HG02610 (cell line): ENCODE measurements around the gene ABCD3.
"Not testable (repeated sequence)": the region's sequence is repeated elsewhere in the genome, so short reads cannot be mapped to it uniquely, and the experiment has no call there.

ENCODE experiments used
- ATAC-seq: cut with Tn5 transposase; IDR thresholded peaks from one replicate; pipeline ENCODE4 v1.9.1; 2021; ENCODE audit warnings: mild to moderate bottlenecking, moderate library complexity; ENCODE audit not compliant: unreplicated experiment

Gene ABCD3

DNA sequence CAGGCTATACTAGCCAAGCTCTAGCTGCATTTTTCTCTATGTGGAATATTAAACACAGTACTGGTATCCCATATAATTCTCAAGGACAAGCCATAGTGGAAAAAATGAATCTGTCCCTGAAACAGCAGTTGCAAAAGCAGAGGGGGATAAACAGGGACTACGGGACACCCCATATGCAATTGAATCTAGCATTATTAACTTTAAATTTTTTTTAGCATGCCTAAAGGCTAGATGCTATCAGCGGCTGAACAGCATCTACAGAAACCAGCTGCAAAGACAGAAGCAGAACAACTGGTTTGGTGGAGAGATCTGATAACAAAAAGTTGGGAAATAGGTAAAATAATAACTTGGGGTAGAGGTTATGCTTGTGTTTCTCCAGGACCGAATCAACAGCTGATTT is 30.6 kb downstream of the ABCD3 start:
- ATAC-seq = not testable (repeated sequence)

GRCh38 chr1:94456736-94457135 is 38.5 kb downstream of the ABCD3 start:
- ATAC-seq = no peak

- no peak for ATAC-seq
These were observed 44.4 kb downstream of the ABCD3 start for GRCh38 chr1:94462606-94463005.

DNA sequence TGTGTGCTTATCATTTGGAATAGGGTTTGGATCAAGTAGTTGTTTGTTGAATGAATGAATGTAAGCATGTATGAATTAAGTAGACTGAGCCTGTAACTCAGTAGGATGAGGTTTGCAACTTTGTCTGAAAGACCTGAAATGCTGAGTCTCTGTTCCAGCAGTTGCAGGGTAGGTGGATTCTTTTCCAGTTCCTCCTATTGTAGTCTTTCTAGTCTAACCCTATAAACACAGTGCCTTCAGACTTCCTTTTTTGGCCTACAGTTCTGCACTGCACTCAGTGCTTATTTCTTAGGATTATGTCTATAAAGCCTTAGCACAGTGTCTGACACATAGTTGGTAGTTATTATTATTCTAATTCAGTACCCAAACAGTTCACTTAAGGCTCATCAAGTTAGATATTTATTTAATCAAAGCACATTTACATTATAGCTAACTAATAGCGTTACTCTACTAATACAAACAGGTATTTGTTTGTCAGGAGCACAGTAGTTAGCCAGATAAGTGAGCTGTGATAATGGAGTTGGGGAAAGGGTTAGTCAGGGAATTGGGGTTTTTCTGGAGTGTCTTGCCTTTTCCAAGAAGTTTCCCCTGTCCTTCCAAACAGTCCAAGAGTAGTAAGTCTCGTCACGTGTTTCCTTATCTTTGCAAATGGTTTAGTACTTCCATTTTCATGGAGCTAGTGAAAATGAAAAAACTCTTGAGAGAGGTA is 45.0 kb downstream of the ABCD3 start:
- ATAC-seq = no peak

- ATAC-seq = no peak
These were observed 45.7 kb downstream of the ABCD3 start for GRCh38 chr1:94463765-94464330.

DNA sequence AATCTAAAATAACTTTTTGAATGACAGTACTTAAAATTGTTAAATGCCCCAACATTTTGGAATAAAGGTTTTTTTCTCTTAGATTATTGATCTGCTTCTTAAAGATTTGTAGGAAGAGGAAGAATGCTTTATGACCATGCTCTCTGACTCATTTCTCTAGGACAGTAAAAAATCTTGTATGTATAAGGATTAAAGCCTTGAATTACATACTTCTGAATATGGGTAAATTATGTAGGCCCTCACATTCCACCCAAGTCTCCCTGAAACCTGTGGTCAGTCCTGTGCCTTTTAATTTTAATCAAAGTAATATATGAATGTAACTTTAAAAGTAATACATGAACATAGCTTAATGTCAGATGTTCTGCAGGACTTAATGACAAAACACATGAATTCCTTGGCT is 50.5 kb downstream of the ABCD3 start:
- ATAC-seq = no peak

DNA sequence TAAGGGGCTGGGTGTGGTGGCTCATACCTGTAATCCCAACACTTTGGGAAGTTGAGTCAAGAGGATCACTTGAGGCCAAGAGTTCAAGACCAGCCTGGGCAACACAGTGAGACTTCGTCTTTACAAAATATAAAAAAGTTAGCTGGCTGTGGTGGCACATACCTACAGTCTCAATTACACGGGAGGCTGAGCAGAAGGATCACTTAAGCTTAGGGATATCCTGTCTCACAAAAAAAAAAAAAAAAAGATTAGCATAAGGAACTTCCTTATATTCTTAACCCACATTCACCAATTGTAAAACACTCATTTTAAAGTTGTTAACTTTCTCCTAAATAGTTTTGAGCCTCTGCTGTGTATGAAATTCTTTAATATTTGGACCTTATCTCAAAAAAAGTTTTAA is 53.1 kb downstream of the ABCD3 start:
- ATAC-seq = no peak

DNA sequence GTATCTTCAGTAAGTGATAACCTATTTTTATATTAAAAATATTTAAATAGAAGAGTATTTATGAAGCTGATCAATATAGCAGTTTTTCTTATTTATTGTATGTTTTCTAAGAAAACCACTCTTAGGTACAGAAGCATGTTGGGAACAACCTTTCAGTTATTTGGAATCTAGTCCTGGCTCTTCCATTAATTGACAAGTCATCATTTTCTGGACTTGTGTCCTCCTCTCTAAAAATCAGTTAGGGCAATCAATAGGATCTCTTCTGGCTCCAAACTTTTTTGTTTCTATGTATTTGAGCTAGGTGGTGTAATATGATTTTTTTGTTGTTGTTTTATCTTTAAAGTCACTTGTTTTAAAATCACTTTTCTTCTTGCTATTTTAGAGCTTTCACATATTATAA is 57.0 kb downstream of the ABCD3 start:
- ATAC-seq = no peak

DNA sequence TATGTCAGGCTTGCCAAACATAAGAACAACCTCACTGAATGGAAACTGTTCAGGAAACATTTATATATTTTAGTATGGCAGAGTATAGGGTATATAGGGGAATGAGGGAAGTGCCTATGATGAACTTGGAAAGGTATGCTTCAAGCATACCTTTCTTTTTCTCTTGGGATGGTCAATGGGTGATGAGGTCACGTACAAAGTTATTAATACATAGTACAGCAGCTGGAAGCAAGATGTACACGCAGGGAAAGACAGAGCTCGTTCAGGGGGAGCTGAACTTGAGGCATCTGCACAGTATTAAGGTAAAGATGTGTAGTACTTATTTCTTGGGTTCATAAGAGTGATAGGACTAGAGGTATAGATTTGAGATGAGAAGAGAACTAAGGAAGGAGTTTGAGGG is 61.5 kb downstream of the ABCD3 start:
- ATAC-seq = no peak

DNA sequence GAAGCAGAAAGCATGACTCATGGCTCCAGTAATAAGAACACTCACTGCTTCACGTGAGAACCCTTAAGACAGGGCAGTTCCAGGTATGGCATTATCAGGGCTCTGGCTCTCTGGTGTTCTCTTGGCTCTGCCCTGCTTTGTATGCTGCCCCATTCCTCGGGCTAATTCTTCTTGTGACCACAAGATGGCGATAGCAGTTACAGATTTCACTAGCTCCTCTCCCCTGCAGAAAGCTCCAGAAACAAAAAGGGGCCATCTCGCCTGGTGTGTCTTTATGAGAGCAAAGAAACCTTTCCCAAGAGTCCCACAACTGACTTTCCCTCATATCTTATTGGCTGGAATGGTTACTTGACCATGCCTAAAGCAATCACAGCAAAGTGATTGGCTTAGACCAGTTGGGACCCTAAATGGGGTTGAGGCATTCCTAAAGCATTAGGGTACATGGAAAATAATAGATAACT is 63.3 kb downstream of the ABCD3 start:
- ATAC-seq = peak; percentile 82

GRCh38 chr1:94486990-94487389 is 68.8 kb downstream of the ABCD3 start:
- ATAC-seq = no peak

GRCh38 chr1:94490556-94490955 is 72.4 kb downstream of the ABCD3 start:
- no peak for ATAC-seq

- no peak for ATAC-seq
These were observed 78.0 kb downstream of the ABCD3 start for GRCh38 chr1:94496076-94496755.

DNA sequence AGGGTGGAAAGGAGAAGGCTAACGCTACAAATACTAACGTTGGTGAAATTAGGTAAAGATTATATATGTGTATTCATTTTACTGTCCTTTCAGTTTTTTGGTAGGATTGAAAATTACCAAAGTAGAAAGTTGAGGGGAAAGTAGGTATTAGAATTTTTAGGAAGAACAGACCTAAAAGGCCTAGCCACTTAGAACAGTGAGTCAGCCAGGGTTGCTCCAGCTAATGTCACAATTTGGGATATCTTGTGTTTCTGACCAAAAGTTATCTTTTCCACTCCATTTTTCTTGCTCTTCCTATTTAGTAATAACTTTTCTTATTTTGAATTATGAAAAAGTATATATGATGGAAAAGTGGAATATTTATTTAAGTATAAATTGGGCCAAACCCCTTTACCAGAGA is 83.2 kb downstream of the ABCD3 start:
- no peak for ATAC-seq

GRCh38 chr1:94501935-94502334 is 83.7 kb downstream of the ABCD3 start:
- no peak for ATAC-seq

DNA sequence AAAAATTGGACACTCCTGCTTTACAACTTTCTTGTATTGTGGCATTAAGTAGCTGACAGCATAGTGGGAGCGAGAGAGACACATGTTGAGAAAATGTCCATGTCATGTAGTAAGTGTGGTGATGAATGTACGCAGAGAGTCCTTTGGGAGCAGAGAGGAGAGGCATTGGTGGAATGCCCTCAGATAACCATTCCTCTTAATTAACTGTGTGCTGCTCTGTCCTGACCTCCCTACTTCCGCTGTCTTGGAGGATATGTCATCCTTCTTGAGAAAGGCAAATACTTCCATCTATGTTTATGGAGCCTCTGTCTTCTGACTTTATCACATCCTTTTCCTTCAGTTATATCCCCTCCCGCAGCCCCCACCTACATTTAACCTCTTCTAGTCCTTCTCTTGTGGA is 85.0 kb downstream of the ABCD3 start:
- ATAC-seq = no peak

- no peak for ATAC-seq
These were observed 86.4 kb downstream of the ABCD3 start for GRCh38 chr1:94504601-94505000.

- ATAC-seq = no peak
These were observed 94.6 kb downstream of the ABCD3 start for GRCh38 chr1:94512816-94513215.

GRCh38 chr1:94514095-94514727 is 96.0 kb downstream of the ABCD3 start:
- ATAC-seq = no peak

DNA sequence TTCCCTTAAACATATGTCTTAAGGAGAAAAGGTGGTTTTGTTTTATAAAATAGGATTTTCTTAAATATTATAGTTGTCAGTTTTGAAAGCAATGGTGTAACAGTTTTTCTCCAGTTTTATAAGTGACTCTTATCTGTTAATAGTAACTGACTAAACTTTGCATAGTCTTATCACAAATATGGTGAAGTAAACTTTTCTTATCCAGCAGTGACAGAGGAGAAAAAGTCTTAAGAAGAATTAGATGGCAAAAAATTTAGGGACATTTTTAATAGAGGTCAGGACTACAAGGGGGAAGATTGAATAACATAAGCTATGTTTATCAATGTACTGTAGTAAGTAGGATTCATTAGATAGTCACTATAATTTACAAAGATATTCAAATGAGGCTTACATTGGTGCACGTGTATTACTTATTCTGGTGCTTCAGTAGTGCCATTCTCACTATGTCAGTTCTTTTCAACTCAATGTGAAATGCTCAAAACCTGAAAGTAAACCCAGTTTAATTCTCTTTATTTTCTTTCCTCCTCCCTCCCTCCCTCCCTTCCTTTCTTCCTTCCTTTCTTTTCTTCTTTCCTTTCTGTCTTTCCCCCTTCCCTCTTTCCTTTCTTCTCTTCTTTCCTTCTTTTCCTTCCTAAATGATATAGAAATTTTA is 97.2 kb downstream of the ABCD3 start:
- ATAC-seq = no peak

- no peak for ATAC-seq
These were observed 101.2 kb downstream of the ABCD3 start for GRCh38 chr1:94519351-94519750.
